ENCODE results near the gene TRIM8. TPM values are rescaled to one million over a fixed set of nuclear protein-coding genes. Genes with fewer than 3 reads are reported as not detected.

The TRIM8 gene
- total RNA-seq, 3 donors from 2014 or later: 65.5 to 89.9 (median 71.3) TPM

GRCh38 chr10:102617041-102617440 is 27.2 kb upstream of the TRIM8 start:
- Histone ChIP-seq H3K9me3 (no peaks in the 10 kb centered on the region), H3K36me3 (ENCODE audit: low read depth) (no peaks in the 10 kb centered on the region), H3K4me1 (ENCODE audit: low read depth) (peaks cover 14% of the 10 kb centered on the region), H3K4me3 (no peak overlapping the region)
- intact Hi-C loops (cut with DNase I, micrococcal nuclease): no loop called here
- peak in 1 of 3 donors; percentile 10 for DNase-seq
- ATAC-seq: no peak
- TF ChIP-seq CTCF (IDR thresholded peaks at IDR 0.05): no peak

GRCh38 chr10:102617816-102618215 is 26.5 kb upstream of the TRIM8 start:
- H3K9me3 ChIP-seq: no peaks in the 10 kb centered on the region
- peaks cover 14% of the 10 kb centered on the region for H3K4me1 ChIP-seq (ENCODE audit: low read depth)
- H3K4me3 ChIP-seq: no peak overlapping the region
- H3K36me3 ChIP-seq (ENCODE audit: low read depth): no peaks in the 10 kb centered on the region
- no peak for ATAC-seq
- no peak for TF ChIP-seq CTCF (IDR thresholded peaks at IDR 0.05)
- DNase-seq: peak in 1 of 3 donors; percentile 9
- intact Hi-C loops (cut with DNase I, micrococcal nuclease): no loop called here

- intact Hi-C loops (cut with DNase I, micrococcal nuclease): no loop called here
- no peak overlapping the region for H3K4me3 ChIP-seq
- DNase-seq: peak in 1 of 3 donors; percentile 24
- ATAC-seq: no peak
- no peaks in the 10 kb centered on the region for H3K36me3 ChIP-seq (ENCODE audit: low read depth)
- peaks cover 14% of the 10 kb centered on the region for H3K4me1 ChIP-seq (ENCODE audit: low read depth)
- no peaks in the 10 kb centered on the region for H3K9me3 ChIP-seq
- no peak for TF ChIP-seq CTCF (IDR thresholded peaks at IDR 0.05)
Measured at GRCh38 chr10:102619281-102619981, 24.8 kb upstream of the TRIM8 start.

- intact Hi-C loops (cut with DNase I, micrococcal nuclease): no loop called here
- no peak for TF ChIP-seq CTCF (IDR thresholded peaks at IDR 0.05)
- peaks cover 14% of the 10 kb centered on the region for H3K4me1 ChIP-seq (ENCODE audit: low read depth)
- no peaks in the 10 kb centered on the region for H3K36me3 ChIP-seq (ENCODE audit: low read depth)
- no peaks in the 10 kb centered on the region for H3K9me3 ChIP-seq
- no peak overlapping the region for H3K4me3 ChIP-seq
- DNase-seq (peak in 2 of 3 donors; percentile 61 to 64), ATAC-seq (peak; percentile 85)
Measured at GRCh38 chr10:102620138-102620590, 24.1 kb upstream of the TRIM8 start.

- intact Hi-C loops (cut with DNase I, micrococcal nuclease): no loop called here
- H3K4me3 ChIP-seq: no peak overlapping the region
- no peaks in the 10 kb centered on the region for H3K9me3 ChIP-seq
- ATAC-seq (peak; percentile 28), DNase-seq (peak in 1 of 3 donors; percentile 21)
- no peak for TF ChIP-seq CTCF (IDR thresholded peaks at IDR 0.05)
- peaks cover 14% of the 10 kb centered on the region for H3K4me1 ChIP-seq (ENCODE audit: low read depth)
- H3K36me3 ChIP-seq (ENCODE audit: low read depth): no peaks in the 10 kb centered on the region
Measured at GRCh38 chr10:102620591-102621442, 23.5 kb upstream of the TRIM8 start.

All from mucosa of descending colon (tissue), 3 donors.